HG02885 (cell line): ENCODE data around the gene ITK.

ENCODE experiments used
- ATAC-seq: cut with Tn5 transposase; IDR thresholded peaks from one replicate; pipeline ENCODE4 v1.9.1; 2021; ENCODE audit warnings: mild to moderate bottlenecking; ENCODE audit not compliant: unreplicated experiment, poor library complexity

ITK gene

DNA sequence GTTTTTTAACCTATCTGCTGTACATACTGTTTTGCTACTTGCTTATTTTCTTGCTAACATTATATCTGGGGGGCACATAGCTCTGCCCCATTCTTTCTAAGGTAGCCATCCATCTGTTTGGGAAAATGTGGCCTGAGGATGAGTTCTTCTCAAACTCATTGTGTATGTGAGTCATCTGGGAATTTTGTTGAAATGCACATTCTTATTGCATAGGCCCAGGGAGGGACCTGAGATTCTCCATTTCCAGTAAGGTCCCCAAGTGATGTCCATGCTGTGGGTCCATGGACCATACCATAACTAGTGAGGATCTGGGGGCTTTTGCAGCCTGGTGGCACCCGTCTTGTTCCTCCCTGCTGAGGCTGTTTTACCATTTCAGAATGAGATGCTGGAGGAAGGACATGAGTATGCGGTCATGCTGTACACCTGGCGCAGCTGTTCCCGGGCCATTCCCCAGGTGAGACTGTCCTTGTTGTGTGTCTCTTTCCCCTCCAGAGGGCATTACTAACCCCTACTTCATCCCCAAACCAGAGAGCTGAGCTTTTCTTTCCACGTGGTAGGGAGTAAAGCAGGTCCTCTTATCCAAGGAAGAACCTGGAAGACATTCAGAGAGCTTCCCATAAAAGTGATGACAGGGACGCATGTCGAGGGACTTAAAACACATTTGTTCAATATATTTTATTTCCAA is 113.9 kb downstream of the ITK start:
- ATAC-seq: no peak

DNA sequence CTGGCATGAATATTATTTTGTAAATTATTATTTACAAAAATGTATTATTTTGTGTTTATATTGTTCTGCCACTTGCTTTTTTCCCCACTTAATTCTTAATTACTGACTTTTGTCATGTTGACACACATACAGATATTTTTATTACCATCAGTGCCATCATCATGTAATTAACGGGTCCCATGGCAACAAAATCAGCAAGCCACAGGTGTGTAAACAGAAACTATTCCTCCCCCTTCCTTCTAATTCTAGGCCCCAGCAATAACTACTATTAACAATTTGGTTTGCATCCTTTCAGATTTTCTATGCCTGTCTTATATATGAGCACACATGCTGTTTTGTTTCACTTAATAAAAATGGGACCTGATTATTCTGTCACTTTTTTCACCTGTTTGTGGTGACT is 114.6 kb downstream of the ITK start:
- no peak for ATAC-seq

- ATAC-seq: no peak
Observed at GRCh38 chr5:157300564-157300963, 119.9 kb downstream of the ITK start.

DNA sequence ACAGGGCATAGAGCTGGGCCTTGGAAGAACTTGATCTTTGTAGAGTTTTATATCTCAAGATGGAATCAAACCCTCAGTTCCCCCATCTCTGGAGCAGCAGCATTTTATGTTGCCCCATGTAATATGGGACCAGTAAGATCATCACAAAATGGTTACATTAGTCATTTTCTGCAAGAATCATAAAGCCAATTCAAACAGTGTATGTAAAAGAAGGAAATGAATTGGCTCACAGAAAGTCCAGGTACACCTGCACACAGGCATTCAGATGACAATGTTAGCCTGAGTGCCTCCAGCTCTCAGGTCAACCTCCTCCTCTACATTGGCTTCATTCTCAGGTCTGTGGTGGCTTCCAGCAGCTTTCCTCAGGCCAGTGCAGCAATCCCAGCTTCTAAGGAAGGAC is 120.4 kb downstream of the ITK start:
- no peak for ATAC-seq

GRCh38 chr5:157303023-157303422 is 122.4 kb downstream of the ITK start:
- ATAC-seq: no peak

- no peak for ATAC-seq
Observed at GRCh38 chr5:157303667-157304327, 123.2 kb downstream of the ITK start.
